ENCODE results near the gene UBE2D1. TPM values are rescaled to one million over a fixed set of nuclear protein-coding genes. Genes with fewer than 3 reads are reported as not detected.

UBE2D1 gene
- total and polyA plus RNA-seq, 2 of the 8 experiments (the other 6 are each of a cell fraction or from before 2014, with no cell fraction given), result 21.2 to 33.5 TPM

DNA sequence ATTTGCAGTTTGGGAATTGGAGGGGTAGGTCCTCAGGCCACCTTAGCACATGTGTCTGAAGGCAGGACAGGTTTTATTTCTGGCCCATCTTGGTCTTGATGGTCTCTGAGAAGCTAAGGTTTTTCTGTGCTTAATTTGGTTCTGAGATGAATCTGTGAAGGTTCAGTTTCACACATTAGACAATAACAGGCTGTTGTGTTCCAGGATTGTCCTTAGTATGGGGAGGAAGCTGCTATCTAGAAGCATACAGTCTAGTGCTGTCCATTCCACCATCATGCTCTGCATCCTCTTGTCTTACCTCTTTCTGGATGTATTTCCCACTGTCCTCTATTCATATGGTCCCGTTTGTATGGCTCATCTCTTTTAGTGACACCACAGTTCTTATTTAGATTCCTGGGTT is 7.1 kb downstream of the UBE2D1 start:
- no peak overlapping the region for H4K8ac ChIP-seq (ENCODE audit: extremely low read depth, insufficient read depth, low read length)
- H3K18ac ChIP-seq (ENCODE audit: extremely low read depth, low read length), result no peak overlapping the region
- H2AK5ac ChIP-seq (ENCODE audit: low read depth, low read length), result no peak overlapping the region
- no peak overlapping the region for H3K9ac ChIP-seq (replicated peaks in 1 of 4; ENCODE audit: extremely low read depth in 1 of 4, low read depth in 3 of 4, low read length in 3 of 4)
- H2AFZ ChIP-seq (ENCODE audit: low read length), result no peak overlapping the region
- H3K4me3 ChIP-seq (ENCODE audit: extremely low read depth in 1 of 4, insufficient read depth in 2 of 4, low read depth in 3 of 4, low read length in 4 of 4), result no peak overlapping the region
- no peak overlapping the region for H3K27ac ChIP-seq (ENCODE audit: low read depth, low read length)
- H3K4ac ChIP-seq (replicated peaks; ENCODE audit: insufficient read length, low read depth, low read length), result no peak overlapping the region
- H2BK12ac ChIP-seq (ENCODE audit: low read depth, low read length), result no peak overlapping the region
- no peak overlapping the region for H4K91ac ChIP-seq (replicated peaks; ENCODE audit: insufficient read length, low read length)
- DNase-seq (ENCODE audit: low read depth in 1 of 2, low spot score in 2 of 2) (no peak), FAIRE-seq (no peak)
- H3K4me1 ChIP-seq (replicated peaks in 1 of 4; ENCODE audit: control insufficient read depth in 3 of 4, insufficient read depth in 4 of 4, low read length in 3 of 4), result no peaks in the 10 kb centered on the region; a peak in 1 of 7 replicates
- no peaks in the 10 kb centered on the region for H3K9me3 ChIP-seq (ENCODE audit: insufficient read depth in 2 of 2, low read depth in 1 of 2, low read length in 1 of 2)
- no peaks in the 10 kb centered on the region for H3K23me2 ChIP-seq (ENCODE audit: low read depth, low read length)
- 100% methylated on average over 1 of the region's 1 CpG; no CpG with 5 or more reads in 1 of the 2 experiments for WGBS, 2 experiments (ENCODE audit: extremely low coverage in 1 of 2, insufficient coverage in 1 of 2, insufficient read length in 1 of 2, insufficient replicate concordance in 2 of 2, low coverage in 1 of 2, low lambda C conversion rate in 2 of 2, missing lambda C conversion rate in 1 of 2)
- no peak for TF ChIP-seq NANOG (IDR thresholded peaks at IDR 0.05; ENCODE audit: insufficient read depth, low read depth, low read length, poor library complexity, severe bottlenecking)
- no peak for TF ChIP-seq CHD2 (IDR thresholded peaks at IDR 0.05; ENCODE audit: low read length)
- peaks cover 0 to 73% of the 10 kb centered on the region in 2 experiments; a peak in 2 of 4 replicates for H3K79me2 ChIP-seq (ENCODE audit: control insufficient read depth in 1 of 2, insufficient read depth in 2 of 2, low read length in 2 of 2)
- no peak overlapping the region for H3K56ac ChIP-seq (replicated peaks; ENCODE audit: insufficient read length, low read depth, low read length)
- H2BK15ac ChIP-seq (ENCODE audit: low read length), result no peak overlapping the region
- CTCF ChIA-PET (ENCODE audit: partially characterized antibody), result no interaction called here
- H2BK5ac ChIP-seq (ENCODE audit: low read depth, low read length), result no peak overlapping the region
- H3K27me3 ChIP-seq (replicated peaks in 1 of 4; ENCODE audit: control insufficient read depth in 3 of 4, extremely low read depth in 1 of 4, insufficient read depth in 3 of 4, low read length in 3 of 4), result no peaks in the 10 kb centered on the region
- no peak overlapping the region for H3K23ac ChIP-seq (ENCODE audit: insufficient read length)
- POLR2A ChIA-PET (ENCODE audit: partially characterized antibody), result no interaction called here
- no peak overlapping the region for H4K5ac ChIP-seq (ENCODE audit: insufficient read length, low read depth, low read length)
- no peak overlapping the region for H3K14ac ChIP-seq (ENCODE audit: insufficient read length)
- no peaks in the 10 kb centered on the region; the same call in 1 of the 2 replicates for H3K79me1 ChIP-seq (ENCODE audit: low read depth, low read length)
- no peaks in the 10 kb centered on the region for H3K36me3 ChIP-seq (ENCODE audit: control insufficient read depth in 2 of 4, insufficient read depth in 4 of 4, low read length in 3 of 4)
- H3K4me2 ChIP-seq (ENCODE audit: insufficient read depth in 1 of 2, low read depth in 2 of 2, low read length in 2 of 2), result no peak overlapping the region
- H2BK20ac ChIP-seq (ENCODE audit: low read length), result no peak overlapping the region
- H2BK120ac ChIP-seq (replicated peaks; ENCODE audit: low read depth, low read length), result no peak overlapping the region
- H4K20me1 ChIP-seq (replicated peaks in 1 of 2; ENCODE audit: control insufficient read depth in 1 of 2, insufficient read depth in 2 of 2, low read length in 2 of 2), result peaks cover 1 to 4% of the 10 kb centered on the region in 2 experiments

Measured in H1 (cell line).